Mesenchymal stem cell (in vitro differentiated cells and primary cell): Measurements from ENCODE around the gene PLA2G5.

Source experiments
- DNase-seq: peaks from one replicate; pipeline ENCODE4 v3.0.0-alpha.2; 2013
- H2AFZ ChIP-seq: one replicate; pipeline ENCODE4 v1.6.1; 2013; ENCODE audit warnings: low read depth, mild to moderate bottlenecking, control low read depth, inconsistent platforms, low read length, moderate library complexity
- H2AK5ac ChIP-seq: 2 replicates; pipeline ENCODE4 v1.6.1; 2013; ENCODE audit warnings: low read length, moderate library complexity, mild to moderate bottlenecking, inconsistent platforms; ENCODE audit not compliant: severe bottlenecking
- H2BK120ac ChIP-seq: one replicate; pipeline ENCODE4 v1.6.1; 2013; ENCODE audit warnings: low read depth, mild to moderate bottlenecking, inconsistent platforms, low read length, moderate library complexity
- H2BK12ac ChIP-seq, 2 experiments: one replicate each; pipeline ENCODE4 v1.6.1; 2013; ENCODE audit warnings: inconsistent platforms in 2 of 2, low read length in 2 of 2, mild to moderate bottlenecking in 2 of 2, moderate library complexity in 2 of 2, control low read depth in 1 of 2
- H2BK15ac ChIP-seq: one replicate; pipeline ENCODE4 v1.6.1; 2013; ENCODE audit warnings: mild to moderate bottlenecking, low read depth, inconsistent platforms; ENCODE audit not compliant: poor library complexity, severe bottlenecking
- H2BK5ac ChIP-seq: 2 replicates; pipeline ENCODE4 v1.6.1; 2013; ENCODE audit warnings: low read depth, mild to moderate bottlenecking, low read length, control low read depth, inconsistent platforms; ENCODE audit not compliant: poor library complexity, severe bottlenecking
- H3K14ac ChIP-seq, 2 experiments: one replicate each; pipeline ENCODE4 v1.6.1; 2013; ENCODE audit warnings: inconsistent platforms in 2 of 2, low read length in 2 of 2, control low read depth in 1 of 2, mild to moderate bottlenecking in 1 of 2, moderate library complexity in 1 of 2
- H3K18ac ChIP-seq, 2 experiments: one replicate each; pipeline ENCODE4 v1.6.1; 2013; ENCODE audit warnings: inconsistent platforms in 2 of 2, low read length in 2 of 2, control low read depth in 1 of 2, low read depth in 1 of 2, mild to moderate bottlenecking in 1 of 2
- H3K23ac ChIP-seq, 2 experiments: one replicate each; pipeline ENCODE4 v1.6.1; 2013; ENCODE audit warnings: inconsistent platforms in 2 of 2, low read length in 2 of 2, mild to moderate bottlenecking in 2 of 2, moderate library complexity in 2 of 2, control low read depth in 1 of 2
- H3K27ac ChIP-seq: 2 replicates; pipeline ENCODE4 v1.5.1; 2013; ENCODE audit warnings: mild to moderate bottlenecking, moderate library complexity, low read length, control low read depth, inconsistent platforms; ENCODE audit not compliant: poor library complexity, severe bottlenecking
- H3K27me3 ChIP-seq, 2 experiments: 2 replicates each; pipeline versions ENCODE4 v1.6.1 to v1.7.0; 2013; ENCODE audit warnings: low read length in 2 of 2, mild to moderate bottlenecking in 2 of 2, moderate library complexity in 2 of 2, control low read depth in 1 of 2, inconsistent platforms in 1 of 2; ENCODE audit not compliant: control insufficient read depth in 1 of 2, insufficient read depth in 1 of 2
- H3K36me3 ChIP-seq, 2 experiments: 2 replicates each; pipeline versions ENCODE4 v1.6.1 to v1.7.0; 2013; ENCODE audit warnings: low read length in 2 of 2, control low read depth in 1 of 2, inconsistent platforms in 1 of 2, low read depth in 1 of 2, mild to moderate bottlenecking in 1 of 2; ENCODE audit not compliant: insufficient read depth in 2 of 2, control insufficient read depth in 1 of 2
- H3K4ac ChIP-seq, 2 experiments: one replicate each; pipeline ENCODE4 v1.6.1; 2013; ENCODE audit warnings: inconsistent platforms in 2 of 2, low read length in 2 of 2, mild to moderate bottlenecking in 2 of 2, moderate library complexity in 2 of 2, control low read depth in 1 of 2, low read depth in 1 of 2
- H3K4me1 ChIP-seq: 2 replicates; pipeline ENCODE4 v1.6.1; 2013; ENCODE audit warnings: low read depth, low read length, control low read depth; ENCODE audit not compliant: control insufficient read depth, insufficient read depth
- H3K4me2 ChIP-seq: 2 replicates; pipeline ENCODE4 v1.6.1; 2013; ENCODE audit warnings: low read length, mild to moderate bottlenecking, inconsistent platforms; ENCODE audit not compliant: poor library complexity, severe bottlenecking
- H3K4me3 ChIP-seq, 2 experiments: 2 replicates each; pipeline versions ENCODE4 v1.5.1 to v1.7.0; 2013; ENCODE audit warnings: low read length in 2 of 2, mild to moderate bottlenecking in 2 of 2, control low read depth in 1 of 2, low read depth in 1 of 2; ENCODE audit not compliant: insufficient read depth in 1 of 2
- H3K79me1 ChIP-seq: replicated peaks from 2 replicates; pipeline ENCODE4 v1.6.1; 2013; ENCODE audit warnings: mild to moderate bottlenecking, control low read depth, low read length, inconsistent platforms; ENCODE audit not compliant: poor library complexity, severe bottlenecking
- H3K9ac ChIP-seq: 2 replicates; pipeline ENCODE4 v1.7.0; 2013; ENCODE audit warnings: mild to moderate bottlenecking, low read length, moderate library complexity
- H3K9me3 ChIP-seq: 2 replicates; pipeline ENCODE4 v1.7.0; 2013; ENCODE audit warnings: mild to moderate bottlenecking, low read length; ENCODE audit not compliant: control insufficient read depth
- H4K8ac ChIP-seq: one replicate; pipeline ENCODE4 v1.6.1; 2013; ENCODE audit warnings: inconsistent platforms, mild to moderate bottlenecking, low read length, moderate library complexity
- H4K91ac ChIP-seq: one replicate; pipeline ENCODE4 v1.6.1; 2013; ENCODE audit warnings: mild to moderate bottlenecking, low read length, inconsistent platforms
- WGBS: methylation state at CpG from one replicate; pipeline ENCODE4 v1.1.7; 2013; ENCODE audit warnings: mixed read lengths; 5-methylcytosine and 5-hydroxymethylcytosine counted together

PLA2G5 gene

DNA sequence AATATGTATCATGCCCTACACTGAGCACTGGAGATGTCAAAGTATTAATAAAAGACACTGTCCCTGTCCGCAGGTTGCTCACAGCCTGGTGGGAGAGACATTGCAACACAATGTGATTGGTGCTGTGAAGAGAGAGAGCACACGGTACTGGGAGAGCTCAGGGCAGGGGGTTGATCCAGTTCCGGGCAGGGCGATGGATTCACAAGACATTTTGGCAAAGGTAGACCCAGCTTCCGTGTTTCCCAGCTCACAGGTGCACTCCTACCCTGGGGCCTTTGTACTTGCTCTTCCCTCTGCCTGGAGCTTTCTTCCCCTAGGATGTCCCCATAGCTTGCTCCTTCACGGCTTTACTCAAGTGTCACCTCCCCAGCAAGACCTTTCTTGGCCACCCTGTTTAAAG lies 1.4 kb downstream of the PLA2G5 start:
- no peak overlapping the region for H2BK15ac ChIP-seq
- no peak overlapping the region for H3K18ac ChIP-seq

GRCh38 chr1:20072771-20073170 lies 2.8 kb downstream of the PLA2G5 start:
- Histone ChIP-seq H3K4ac (no peak overlapping the region), H2BK120ac (no peak overlapping the region), H4K91ac (no peak overlapping the region), H2BK12ac (no peak overlapping the region), H3K18ac (no peak overlapping the region), H3K4me2 (no peak overlapping the region), H2AFZ (no peak overlapping the region), H3K79me1 (no peaks in the 10 kb centered on the region), H2AK5ac (no peak overlapping the region), H3K4me3 (peak overlapping the region in 1 of 2 experiments; percentile 13), H3K9ac (peak overlapping the region; percentile 28), H2BK5ac (no peak overlapping the region), H3K23ac (no peak overlapping the region), H2BK15ac (no peak overlapping the region), H3K9me3 (no peaks in the 10 kb centered on the region), H3K27ac (no peak overlapping the region), H3K27me3 (no peaks in the 10 kb centered on the region), H3K4me1 (no peaks in the 10 kb centered on the region), H3K14ac (no peak overlapping the region), H3K36me3 (peaks cover 0 to 5% of the 10 kb centered on the region in 2 experiments), H4K8ac (no peak overlapping the region)
- DNase-seq = no peak
- WGBS = 75% methylated on average over 7 of the region's 7 CpGs

More for the DNA sequence above, 1.4 kb downstream of the PLA2G5 start:
- WGBS = 86% methylated on average over 6 of the region's 6 CpGs
- Histone ChIP-seq H3K4me3 (peak overlapping the region in 1 of 2 experiments; percentile 78), H3K36me3 (peaks cover 0 to under 1% of the 10 kb centered on the region in 2 experiments), H2AK5ac (no peak overlapping the region), H3K79me1 (no peaks in the 10 kb centered on the region), H2BK120ac (no peak overlapping the region), H2BK12ac (no peak overlapping the region), H4K91ac (no peak overlapping the region), H3K27ac (no peak overlapping the region), H3K4me2 (no peak overlapping the region), H3K9me3 (no peaks in the 10 kb centered on the region), H2AFZ (no peak overlapping the region), H4K8ac (no peak overlapping the region), H3K14ac (no peak overlapping the region), H2BK5ac (no peak overlapping the region), H3K4me1 (no peaks in the 10 kb centered on the region), H3K23ac (no peak overlapping the region), H3K9ac (peak overlapping the region; percentile 78), H3K4ac (no peak overlapping the region), H3K27me3 (no peaks in the 10 kb centered on the region)
- no peak for DNase-seq

DNA sequence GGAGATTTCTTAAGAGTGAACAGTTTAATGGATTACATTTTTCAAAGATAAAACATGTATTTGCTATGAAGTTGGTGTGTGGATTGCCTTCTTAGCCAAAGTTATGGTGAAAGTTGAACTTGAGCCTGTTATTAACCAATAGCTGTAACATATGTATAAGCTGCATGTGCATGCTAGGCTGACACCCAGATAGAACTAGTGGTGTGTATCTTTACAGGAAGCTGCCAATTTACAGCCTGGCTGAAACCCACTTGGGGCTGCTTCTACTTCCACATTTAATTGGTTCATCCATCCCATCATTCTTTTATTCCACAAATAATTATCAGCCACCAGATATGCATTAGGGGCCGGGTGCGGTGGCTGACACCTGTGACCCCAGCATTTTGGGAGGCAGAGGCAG lies 3.3 kb downstream of the PLA2G5 start:
- Histone ChIP-seq H3K9me3 (no peaks in the 10 kb centered on the region), H3K4me1 (no peaks in the 10 kb centered on the region), H2AFZ (no peak overlapping the region), H4K8ac (no peak overlapping the region), H3K9ac (peak overlapping the region; percentile 28), H2AK5ac (no peak overlapping the region), H3K4me2 (no peak overlapping the region), H3K27me3 (no peaks in the 10 kb centered on the region), H2BK5ac (no peak overlapping the region), H4K91ac (no peak overlapping the region), H3K27ac (no peak overlapping the region), H2BK120ac (no peak overlapping the region), H2BK12ac (no peak overlapping the region), H2BK15ac (no peak overlapping the region), H3K4ac (no peak overlapping the region), H3K23ac (no peak overlapping the region), H3K36me3 (peaks cover 0 to 5% of the 10 kb centered on the region in 2 experiments), H3K18ac (no peak overlapping the region), H3K4me3 (no peak overlapping the region), H3K14ac (no peak overlapping the region), H3K79me1 (no peaks in the 10 kb centered on the region)
- 95% methylated on average over 2 of the region's 2 CpGs for WGBS
- no peak for DNase-seq

GRCh38 chr1:20074055-20074724 lies 4.2 kb downstream of the PLA2G5 start:
- H2BK120ac ChIP-seq = no peak overlapping the region
- H3K4me3 ChIP-seq = no peak overlapping the region
- no peak overlapping the region for H2BK15ac ChIP-seq
- H3K4ac ChIP-seq = no peak overlapping the region
- no peaks in the 10 kb centered on the region for H3K79me1 ChIP-seq
- no peaks in the 10 kb centered on the region for H3K4me1 ChIP-seq
- no peak overlapping the region for H3K18ac ChIP-seq
- WGBS = 83% methylated on average over 11 of the region's 11 CpGs
- DNase-seq = no peak
- no peak overlapping the region for H2BK12ac ChIP-seq
- H3K4me2 ChIP-seq = no peak overlapping the region
- no peak overlapping the region for H2BK5ac ChIP-seq
- no peak overlapping the region for H4K8ac ChIP-seq
- no peak overlapping the region for H2AFZ ChIP-seq
- H3K9me3 ChIP-seq = no peaks in the 10 kb centered on the region
- H3K27me3 ChIP-seq = no peaks in the 10 kb centered on the region
- no peak overlapping the region for H2AK5ac ChIP-seq
- no peak overlapping the region for H3K14ac ChIP-seq
- no peak overlapping the region for H4K91ac ChIP-seq
- no peak overlapping the region for H3K23ac ChIP-seq
- H3K9ac ChIP-seq = peak overlapping the region; percentile 57
- peaks cover 0 to 5% of the 10 kb centered on the region in 2 experiments for H3K36me3 ChIP-seq
- no peak overlapping the region for H3K27ac ChIP-seq
